ENCODE data around the gene DTYMK. TPM values are rescaled to one million over a fixed set of nuclear protein-coding genes. Genes with fewer than 3 reads are reported as not detected.

DTYMK gene
- total RNA-seq, 1 experiment from 2014 or later, result 66.3 TPM

DNA sequence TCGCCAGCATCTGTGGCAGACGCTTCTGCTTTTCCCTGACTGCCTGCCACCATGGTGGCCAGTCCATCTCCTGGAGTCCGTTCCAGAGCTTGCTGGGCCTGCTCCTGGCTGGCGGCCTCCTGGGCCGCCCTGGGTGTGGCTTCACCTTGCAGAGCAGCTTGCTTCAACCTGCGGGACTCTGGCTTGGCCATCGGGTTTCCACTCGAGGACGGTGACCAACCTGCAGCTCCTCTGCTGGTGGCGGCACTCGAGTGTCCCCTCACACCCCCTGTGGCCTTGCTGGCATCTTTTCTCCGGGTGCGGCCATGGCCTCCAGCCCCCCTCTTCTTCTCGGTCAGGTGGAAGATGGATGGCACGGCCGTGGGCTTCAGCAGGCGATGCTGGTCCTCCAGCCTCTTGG lies 53.1 kb downstream of the DTYMK start:
- ChIA-PET POLR2A (interaction anchor here (1.4 to 1.5 kb wide), 2 partner anchors 53 to 66 kb away, joined by 3 to 4 read pairs; partner anchors contain the start of gene DTYMK), CTCF (no interaction called here)
- Mint-ChIP-seq H3K9me3 (ENCODE audit: unreplicated experiment) (no peaks in the 10 kb centered on the region), H3K27me3 (ENCODE audit: insufficient read depth, unreplicated experiment) (no peaks in the 10 kb centered on the region), H3K4me1 (ENCODE audit: insufficient read depth, unreplicated experiment) (peaks cover 3% of the 10 kb centered on the region), H3K36me3 (ENCODE audit: insufficient read depth, unreplicated experiment) (peaks cover 50% of the 10 kb centered on the region), H3K4me3 (ENCODE audit: unreplicated experiment) (no peak overlapping the region), H3K27ac (ENCODE audit: low read depth, unreplicated experiment) (no peak overlapping the region)
- intact Hi-C loops (cut with micrococcal nuclease), result loop anchor here (10.0 kb wide), 1 partner anchor 279 kb away; the partner anchor contains the start of gene FARP2
- BruUV-seq (replicated peaks), result TSS peak; percentile 12
- DNase-seq (ENCODE audit: unreplicated experiment), result no peak
- no peak for TF ChIP-seq CTCF (IDR thresholded peaks at IDR 0.05; ENCODE audit: unreplicated experiment)

- Mint-ChIP-seq H3K4me1 (ENCODE audit: insufficient read depth, unreplicated experiment) (peaks cover 3% of the 10 kb centered on the region), H3K4me3 (ENCODE audit: unreplicated experiment) (no peak overlapping the region), H3K36me3 (ENCODE audit: insufficient read depth, unreplicated experiment) (peaks cover 58% of the 10 kb centered on the region), H3K9me3 (ENCODE audit: unreplicated experiment) (no peaks in the 10 kb centered on the region), H3K27ac (ENCODE audit: low read depth, unreplicated experiment) (no peak overlapping the region), H3K27me3 (ENCODE audit: insufficient read depth, unreplicated experiment) (no peaks in the 10 kb centered on the region)
- POLR2A ChIA-PET, result interaction anchor here (1.5 kb wide), 1 partner anchor 54 kb away, joined by 4 read pairs; the partner anchor contains the start of gene DTYMK
- CTCF ChIA-PET, result interaction anchor here (0.6 kb wide), 1 partner anchor 36 kb away, joined by 3 read pairs; no protein-coding TSS in a partner anchor
- intact Hi-C loops (cut with micrococcal nuclease), result loop anchor here (10.0 kb wide), 1 partner anchor 278 kb away; the partner anchor contains the start of gene FARP2
- no TSS peak for BruUV-seq (replicated peaks)
- DNase-seq (ENCODE audit: unreplicated experiment), result no peak
- no peak for TF ChIP-seq CTCF (IDR thresholded peaks at IDR 0.05; ENCODE audit: unreplicated experiment)
Measured at GRCh38 chr2:241632478-241633325, 53.9 kb downstream of the DTYMK start.

- ChIA-PET CTCF (interaction anchor here (0.6 to 0.7 kb wide), 2 partner anchors 26 to 1018 kb away, joined by 3 to 4 read pairs; no protein-coding TSS in a partner anchor), POLR2A (no interaction called here)
- Mint-ChIP-seq H3K9me3 (ENCODE audit: unreplicated experiment) (no peaks in the 10 kb centered on the region), H3K36me3 (ENCODE audit: insufficient read depth, unreplicated experiment) (peaks cover 69% of the 10 kb centered on the region), H3K4me1 (ENCODE audit: insufficient read depth, unreplicated experiment) (peaks cover under 1% of the 10 kb centered on the region), H3K27ac (ENCODE audit: low read depth, unreplicated experiment) (no peak overlapping the region), H3K4me3 (ENCODE audit: unreplicated experiment) (no peak overlapping the region), H3K27me3 (ENCODE audit: insufficient read depth, unreplicated experiment) (no peaks in the 10 kb centered on the region)
- TF ChIP-seq CTCF (IDR thresholded peaks at IDR 0.05; ENCODE audit: unreplicated experiment), result no peak
- BruUV-seq (replicated peaks), result no TSS peak
- no peak for DNase-seq (ENCODE audit: unreplicated experiment)
- intact Hi-C loops (cut with micrococcal nuclease), result loop anchor here (10.0 kb wide), 1 partner anchor 275 kb away; the partner anchor contains the start of gene FARP2
Measured at GRCh38 chr2:241629762-241630435, 56.7 kb downstream of the DTYMK start.

DNA sequence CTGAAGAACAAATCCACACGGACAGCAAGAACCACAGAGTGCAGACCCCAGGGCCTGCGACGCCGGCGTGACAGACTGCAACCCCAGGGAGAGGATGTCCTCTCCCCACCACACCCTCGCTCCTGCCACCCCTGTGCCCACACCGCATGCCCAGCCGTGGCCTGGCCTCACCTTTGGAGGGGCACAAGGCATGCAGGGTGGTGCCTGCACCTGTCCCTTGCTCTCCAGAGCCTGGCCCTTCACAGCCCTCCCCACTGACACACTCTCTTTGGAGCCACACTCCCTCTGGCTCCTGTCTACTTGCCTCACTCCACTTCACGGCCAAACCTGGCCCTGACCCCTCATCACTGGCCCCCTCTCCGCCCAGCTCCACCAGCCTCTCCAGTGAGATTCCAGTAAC lies 58.9 kb downstream of the DTYMK start:
- DNase-seq (ENCODE audit: unreplicated experiment), result no peak
- H3K9me3 Mint-ChIP-seq (ENCODE audit: unreplicated experiment), result no peaks in the 10 kb centered on the region
- H3K27ac Mint-ChIP-seq (ENCODE audit: low read depth, unreplicated experiment), result peak overlapping the region; percentile 70
- peaks cover 79% of the 10 kb centered on the region for H3K36me3 Mint-ChIP-seq (ENCODE audit: insufficient read depth, unreplicated experiment)
- no peak overlapping the region for H3K4me3 Mint-ChIP-seq (ENCODE audit: unreplicated experiment)
- no peaks in the 10 kb centered on the region for H3K4me1 Mint-ChIP-seq (ENCODE audit: insufficient read depth, unreplicated experiment)
- intact Hi-C loops (cut with micrococcal nuclease), result no loop called here
- no TSS peak for BruUV-seq (replicated peaks)
- no peak for TF ChIP-seq CTCF (IDR thresholded peaks at IDR 0.05; ENCODE audit: unreplicated experiment)
- CTCF ChIA-PET, result interaction anchor here (0.7 kb wide), 1 partner anchor 32 kb away, joined by 3 read pairs; no protein-coding TSS in a partner anchor
- H3K27me3 Mint-ChIP-seq (ENCODE audit: insufficient read depth, unreplicated experiment), result no peaks in the 10 kb centered on the region
- POLR2A ChIA-PET, result no interaction called here
